Activated CD4-positive, alpha-beta T cell treated with anti-CD3 and anti-CD28 coated beads, Interleukin-2, amount 50 U/mL, for 24 hours (primary cell): ENCODE results near the gene KRTAP19-4.
"Not testable (repeated sequence)": the region's sequence is repeated elsewhere in the genome, so short reads cannot be mapped to it uniquely, and the experiment has no call there.

Experiments used
- DNase-seq, 2 donors: peaks; one replicate each; pipeline ENCODE4 v3.0.0-alpha.2; 2020; ENCODE audit warnings: low read depth in 1 of 2, low spot score in 1 of 2

KRTAP19-4 gene

GRCh38 chr21:30497065-30497464 is at the start of gene KRTAP19-4:
KRTAP19-4 (minus strand) TSS chr21:30497165; CDS start chr21:30497110, 55 bp downstream.
- DNase-seq, result no peak

- DNase-seq, result no peak
Measured at GRCh38 chr21:30541764-30542163, 44.8 kb upstream of the KRTAP19-4 start, which contains the start of gene KRTAP19-6. KRTAP19-6 (minus strand) TSS chr21:30541864; CDS start chr21:30541833, 31 bp downstream.

- DNase-seq, result no peak
Measured at GRCh38 chr21:30518876-30519275, 21.9 kb upstream of the KRTAP19-4 start.

GRCh38 chr21:30515681-30516080 is 18.7 kb upstream of the KRTAP19-4 start:
- no peak for DNase-seq

GRCh38 chr21:30505621-30506205 is 8.7 kb upstream of the KRTAP19-4 start:
- DNase-seq, result not testable (repeated sequence)

- no peak for DNase-seq
Measured at GRCh38 chr21:30502041-30502440, 5.1 kb upstream of the KRTAP19-4 start, which contains the start of gene KRTAP19-5. KRTAP19-5 (minus strand) TSS chr21:30502141; CDS start chr21:30502090, 51 bp downstream.

GRCh38 chr21:30491963-30492428 is 5.0 kb downstream of the KRTAP19-4 start, which contains the start of gene KRTAP19-3:
KRTAP19-3 (minus strand) TSS chr21:30492013; CDS start chr21:30491957, 56 bp downstream.
- DNase-seq, result no peak

GRCh38 chr21:30487336-30487735 is 9.6 kb downstream of the KRTAP19-4 start, which contains the start of gene KRTAP19-2:
KRTAP19-2 (minus strand) TSS chr21:30487436; CDS start chr21:30487348, 88 bp downstream.
- DNase-seq, result no peak

- DNase-seq, result no peak
Measured at GRCh38 chr21:30486180-30486579, 10.8 kb downstream of the KRTAP19-4 start.

- no peak for DNase-seq
Measured at GRCh38 chr21:30482130-30482529, 14.8 kb downstream of the KRTAP19-4 start.

GRCh38 chr21:30480145-30480544 is 16.8 kb downstream of the KRTAP19-4 start, which contains the start of gene KRTAP19-1:
KRTAP19-1 (minus strand) TSS chr21:30480367; CDS start chr21:30480317, 50 bp downstream.
- DNase-seq, result no peak

GRCh38 chr21:30479259-30479658 is 17.7 kb downstream of the KRTAP19-4 start:
- DNase-seq, result no peak

GRCh38 chr21:30478004-30478403 is 19.0 kb downstream of the KRTAP19-4 start:
- no peak for DNase-seq

- no peak for DNase-seq
Measured at GRCh38 chr21:30468900-30469714, 27.9 kb downstream of the KRTAP19-4 start.

- DNase-seq, result no peak
Measured at GRCh38 chr21:30463713-30464112, 33.3 kb downstream of the KRTAP19-4 start.

- DNase-seq, result no peak
Measured at GRCh38 chr21:30448514-30448913, 48.5 kb downstream of the KRTAP19-4 start.

GRCh38 chr21:30447056-30447455 is 49.9 kb downstream of the KRTAP19-4 start:
- DNase-seq, result no peak
